Ovary (tissue), 3 donors: ENCODE measurements around the gene POLN.
"Not testable (repeated sequence)": the region's sequence is repeated elsewhere in the genome, so short reads cannot be mapped to it uniquely, and the experiment has no call there.

ENCODE experiments used
- EP300 ChIP-seq: sonication (generic); formaldehyde crosslinking; IDR thresholded peaks from one replicate; pipeline ENCODE4 v1.6.1; 2017; ENCODE audit warnings: antibody characterized with exemption
- POLR2A ChIP-seq: fragments of 450-650 bp; IDR thresholded peaks from one replicate; pipeline ENCODE4 v1.6.1; 2017; ENCODE audit warnings: antibody characterized with exemption, mild to moderate bottlenecking, moderate library complexity
- TF ChIP-seq, protein P1 (sequence below), 3 donors: fragments of 450-650 bp in 2 of 3; fragments of 200-600 bp in 1 of 3; IDR thresholded peaks; one replicate each; pipeline versions ENCODE4 v1.5.1 to v1.8.0; 2016 to 2022; ENCODE audit warnings: antibody characterized with exemption in 3 of 3, mild to moderate bottlenecking in 1 of 3
- donor health status: DM: no; HTN: no; CAD: no.

GRCh38 chr4:2027120-2027519 is 214.8 kb downstream of the POLN start:
- TF ChIP-seq, protein P1, sequence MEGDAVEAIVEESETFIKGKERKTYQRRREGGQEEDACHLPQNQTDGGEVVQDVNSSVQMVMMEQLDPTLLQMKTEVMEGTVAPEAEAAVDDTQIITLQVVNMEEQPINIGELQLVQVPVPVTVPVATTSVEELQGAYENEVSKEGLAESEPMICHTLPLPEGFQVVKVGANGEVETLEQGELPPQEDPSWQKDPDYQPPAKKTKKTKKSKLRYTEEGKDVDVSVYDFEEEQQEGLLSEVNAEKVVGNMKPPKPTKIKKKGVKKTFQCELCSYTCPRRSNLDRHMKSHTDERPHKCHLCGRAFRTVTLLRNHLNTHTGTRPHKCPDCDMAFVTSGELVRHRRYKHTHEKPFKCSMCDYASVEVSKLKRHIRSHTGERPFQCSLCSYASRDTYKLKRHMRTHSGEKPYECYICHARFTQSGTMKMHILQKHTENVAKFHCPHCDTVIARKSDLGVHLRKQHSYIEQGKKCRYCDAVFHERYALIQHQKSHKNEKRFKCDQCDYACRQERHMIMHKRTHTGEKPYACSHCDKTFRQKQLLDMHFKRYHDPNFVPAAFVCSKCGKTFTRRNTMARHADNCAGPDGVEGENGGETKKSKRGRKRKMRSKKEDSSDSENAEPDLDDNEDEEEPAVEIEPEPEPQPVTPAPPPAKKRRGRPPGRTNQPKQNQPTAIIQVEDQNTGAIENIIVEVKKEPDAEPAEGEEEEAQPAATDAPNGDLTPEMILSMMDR (IDR thresholded peaks at IDR 0.05) = not testable (repeated sequence)
- not testable (repeated sequence) for TF ChIP-seq POLR2A, EP300
